Measurements from ENCODE around the gene SFXN5.

GRCh38 chr2:73099486-73099885 lies 28.0 kb upstream of the SFXN5 start:
- TF ChIP-seq CTCF (IDR thresholded peaks at IDR 0.05) (no peak), JUN (CRISPR knock-in tag; IDR thresholded peaks at IDR 0.05) (no peak), TCF7 (CRISPR knock-in tag; IDR thresholded peaks at IDR 0.05; ENCODE audit: low read depth) (no peak), FOXP1 (CRISPR knock-in tag; IDR thresholded peaks at IDR 0.05; ENCODE audit: borderline replicate concordance) (no peak), KAT7 (CRISPR knock-in tag; IDR thresholded peaks at IDR 0.05; ENCODE audit: borderline replicate concordance) (no peak), CREB1 (CRISPR knock-in tag; IDR thresholded peaks at IDR 0.05) (no peak), ZNF232 (CRISPR knock-in tag; IDR thresholded peaks at IDR 0.05) (no peak), SMAD4 (CRISPR knock-in tag; IDR thresholded peaks at IDR 0.05) (no peak), MAX (CRISPR knock-in tag; IDR thresholded peaks at IDR 0.05) (no peak)
